Colonic mucosa (tissue), 4 donors: ENCODE measurements around the gene HSPA4. TPM values are rescaled to one million over a fixed set of nuclear protein-coding genes. Genes with fewer than 3 reads are reported as not detected.

Experiments
- DNase-seq: peaks from one replicate; pipeline ENCODE4 v3.0.0-alpha.2; 2020
- H3K27ac ChIP-seq: fragments of 200-600 bp; one replicate; pipeline ENCODE4 v1.8.0; 2021
- H3K27me3 ChIP-seq: fragments of 200-600 bp; one replicate; pipeline ENCODE4 v1.8.0; 2021
- H3K36me3 ChIP-seq: fragments of 200-600 bp; one replicate; pipeline ENCODE4 v1.8.0; 2021
- H3K4me1 ChIP-seq: fragments of 200-600 bp; one replicate; pipeline ENCODE4 v1.8.0; 2021; ENCODE audit warnings: mild to moderate bottlenecking
- H3K4me3 ChIP-seq: fragments of 200-600 bp; one replicate; pipeline ENCODE4 v1.8.0; 2021
- H3K9ac ChIP-seq, 2 donors: one replicate each; pipeline ENCODE4 v1.7.0; 2013; ENCODE audit warnings: control low read depth in 2 of 2, low read depth in 2 of 2, low read length in 2 of 2
- H3K9me3 ChIP-seq: fragments of 200-600 bp; one replicate; pipeline ENCODE4 v1.8.0; 2021
- intact Hi-C: fragments of 100-400 bp; cut with DNase I; formaldehyde crosslinking; loops from one replicate; pipeline ENCODE4 v1.14.1; 2022
- total RNA-seq, 2 donors: library from RNA; stranded (reverse); fragmentation: NEBNext Ultra II Directional in 1 of 2; extraction: Animal tissue kit (Norgen Biotek cat#: 25700) in 1 of 2; gene quantifications; one replicate each; pipeline ENCODE4 v1.2.1, GENCODE V29; 2021
- TF ChIP-seq, protein P1 (sequence below): fragments of 200-600 bp; IDR thresholded peaks from one replicate; pipeline ENCODE4 v1.8.0; 2022; ENCODE audit warnings: antibody characterized with exemption, mild to moderate bottlenecking
- donor health status: healthy.
- donor health status: DM: no; HTN: no; CAD: no.
- donor health status: DM: no; HTN: no; CAD: no.

The HSPA4 gene
- total RNA-seq, 2 donors from 2014 or later = 91.2 to 132 TPM

DNA sequence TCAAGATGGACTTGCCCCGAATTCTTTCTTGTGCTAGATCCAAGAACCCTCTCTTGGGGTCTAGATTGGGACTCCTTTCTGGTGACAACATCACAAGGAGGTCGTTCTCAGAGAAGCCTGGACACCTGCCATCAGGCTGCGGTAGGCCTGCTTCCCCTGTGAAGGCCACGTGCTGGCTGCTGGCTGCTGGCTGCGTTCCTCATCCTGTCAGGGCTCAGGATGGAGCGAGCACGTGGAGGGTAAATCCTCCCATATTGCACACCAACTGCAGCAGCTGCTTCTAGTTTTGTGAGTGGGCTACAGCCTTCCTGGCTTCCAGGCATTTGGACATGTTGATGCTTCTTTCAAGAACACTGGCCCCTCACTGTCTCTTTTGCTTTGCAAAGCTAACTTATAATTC is 95.6 kb downstream of the HSPA4 start:
- Histone ChIP-seq H3K27me3 (no peaks in the 10 kb centered on the region), H3K27ac (no peak overlapping the region), H3K9ac (no peak overlapping the region), H3K9me3 (no peaks in the 10 kb centered on the region), H3K4me3 (no peak overlapping the region), H3K36me3 (no peaks in the 10 kb centered on the region), H3K4me1 (no peaks in the 10 kb centered on the region)
- no peak for DNase-seq
- intact Hi-C loops = no loop called here
- TF ChIP-seq, protein P1, sequence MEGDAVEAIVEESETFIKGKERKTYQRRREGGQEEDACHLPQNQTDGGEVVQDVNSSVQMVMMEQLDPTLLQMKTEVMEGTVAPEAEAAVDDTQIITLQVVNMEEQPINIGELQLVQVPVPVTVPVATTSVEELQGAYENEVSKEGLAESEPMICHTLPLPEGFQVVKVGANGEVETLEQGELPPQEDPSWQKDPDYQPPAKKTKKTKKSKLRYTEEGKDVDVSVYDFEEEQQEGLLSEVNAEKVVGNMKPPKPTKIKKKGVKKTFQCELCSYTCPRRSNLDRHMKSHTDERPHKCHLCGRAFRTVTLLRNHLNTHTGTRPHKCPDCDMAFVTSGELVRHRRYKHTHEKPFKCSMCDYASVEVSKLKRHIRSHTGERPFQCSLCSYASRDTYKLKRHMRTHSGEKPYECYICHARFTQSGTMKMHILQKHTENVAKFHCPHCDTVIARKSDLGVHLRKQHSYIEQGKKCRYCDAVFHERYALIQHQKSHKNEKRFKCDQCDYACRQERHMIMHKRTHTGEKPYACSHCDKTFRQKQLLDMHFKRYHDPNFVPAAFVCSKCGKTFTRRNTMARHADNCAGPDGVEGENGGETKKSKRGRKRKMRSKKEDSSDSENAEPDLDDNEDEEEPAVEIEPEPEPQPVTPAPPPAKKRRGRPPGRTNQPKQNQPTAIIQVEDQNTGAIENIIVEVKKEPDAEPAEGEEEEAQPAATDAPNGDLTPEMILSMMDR = no peak

GRCh38 chr5:133147815-133148567 is 96.2 kb downstream of the HSPA4 start:
- no peaks in the 10 kb centered on the region for H3K36me3 ChIP-seq
- no peak overlapping the region for H3K9ac ChIP-seq
- no peak for DNase-seq
- TF ChIP-seq, protein P1 = no peak
- no peaks in the 10 kb centered on the region for H3K4me1 ChIP-seq
- no peak overlapping the region for H3K4me3 ChIP-seq
- H3K9me3 ChIP-seq = no peaks in the 10 kb centered on the region
- H3K27me3 ChIP-seq = no peaks in the 10 kb centered on the region
- no peak overlapping the region for H3K27ac ChIP-seq
- intact Hi-C loops = no loop called here

DNA sequence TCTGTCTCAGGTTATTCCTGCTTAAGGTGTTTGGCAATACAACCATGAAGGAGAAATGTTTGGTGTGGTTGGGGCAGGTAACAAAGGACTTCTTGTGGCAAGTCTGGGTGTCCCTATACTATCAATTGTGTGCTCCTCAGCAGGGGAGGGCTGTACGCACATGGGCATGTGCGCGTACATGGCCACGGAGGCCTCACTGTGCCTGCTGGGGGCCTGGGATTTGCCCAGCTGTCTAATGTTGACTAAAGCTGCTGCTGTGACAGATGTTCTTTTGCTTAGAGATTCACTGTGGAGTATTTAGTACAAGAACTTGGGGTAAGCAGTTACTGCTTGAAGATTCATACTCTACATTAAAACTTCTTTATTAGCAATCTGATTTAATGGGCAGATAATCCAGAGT is 97.5 kb downstream of the HSPA4 start:
- intact Hi-C loops = no loop called here
- Histone ChIP-seq H3K4me1 (no peaks in the 10 kb centered on the region), H3K9me3 (no peaks in the 10 kb centered on the region), H3K36me3 (no peaks in the 10 kb centered on the region), H3K4me3 (no peak overlapping the region), H3K9ac (no peak overlapping the region), H3K27ac (no peak overlapping the region), H3K27me3 (no peaks in the 10 kb centered on the region)
- no peak for DNase-seq
- TF ChIP-seq, protein P1 = no peak

GRCh38 chr5:133150909-133151544 is 99.2 kb downstream of the HSPA4 start:
- Histone ChIP-seq H3K4me3 (no peak overlapping the region), H3K36me3 (no peaks in the 10 kb centered on the region), H3K27ac (no peak overlapping the region), H3K4me1 (no peaks in the 10 kb centered on the region), H3K27me3 (no peaks in the 10 kb centered on the region), H3K9ac (no peak overlapping the region), H3K9me3 (no peaks in the 10 kb centered on the region)
- intact Hi-C loops = no loop called here
- DNase-seq = no peak
- TF ChIP-seq, protein P1 = no peak

DNA sequence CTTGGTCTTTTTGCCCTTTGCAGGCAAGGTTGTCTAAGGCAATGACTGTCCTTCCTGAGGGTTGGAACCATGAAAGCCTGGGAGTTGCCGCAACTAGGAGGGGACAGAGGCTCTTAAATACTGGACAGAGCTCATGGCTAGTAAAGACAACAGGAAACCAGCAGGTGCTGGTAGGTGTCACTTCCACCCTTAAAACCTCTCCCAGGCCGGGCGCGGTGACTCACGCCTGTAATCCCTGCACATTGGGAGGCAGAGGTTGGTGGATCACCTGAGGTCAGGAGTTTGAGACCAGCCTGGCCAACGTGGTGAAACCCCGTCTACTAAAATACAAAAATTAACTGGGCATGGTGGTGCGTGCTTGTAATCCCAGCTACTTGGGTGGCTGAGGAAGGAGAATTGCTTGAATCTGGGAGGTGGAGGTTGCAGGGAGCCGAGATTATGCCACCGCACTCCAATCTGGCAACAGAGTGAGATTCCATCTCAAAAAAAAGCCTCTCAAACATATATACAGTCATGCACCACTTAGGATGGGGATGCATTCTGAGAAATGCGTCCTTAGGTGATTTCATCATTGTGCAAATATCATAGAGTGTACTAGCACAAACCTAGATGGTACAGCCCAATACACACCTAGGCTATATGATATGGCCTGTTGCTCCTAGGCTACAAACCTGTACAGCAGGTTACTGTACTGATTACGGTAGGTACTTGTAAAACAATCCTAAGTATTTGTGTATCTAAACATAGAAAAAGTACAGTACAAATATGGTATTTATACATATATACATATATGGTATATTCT is 102.7 kb downstream of the HSPA4 start:
- TF ChIP-seq, protein P1 = no peak
- Histone ChIP-seq H3K36me3 (no peaks in the 10 kb centered on the region), H3K4me3 (no peak overlapping the region), H3K9ac (no peak overlapping the region), H3K4me1 (no peaks in the 10 kb centered on the region), H3K9me3 (no peaks in the 10 kb centered on the region), H3K27me3 (no peaks in the 10 kb centered on the region), H3K27ac (no peak overlapping the region)
- DNase-seq = no peak
- intact Hi-C loops = no loop called here
